Measurements from ENCODE around the gene CRHR1.

DNA sequence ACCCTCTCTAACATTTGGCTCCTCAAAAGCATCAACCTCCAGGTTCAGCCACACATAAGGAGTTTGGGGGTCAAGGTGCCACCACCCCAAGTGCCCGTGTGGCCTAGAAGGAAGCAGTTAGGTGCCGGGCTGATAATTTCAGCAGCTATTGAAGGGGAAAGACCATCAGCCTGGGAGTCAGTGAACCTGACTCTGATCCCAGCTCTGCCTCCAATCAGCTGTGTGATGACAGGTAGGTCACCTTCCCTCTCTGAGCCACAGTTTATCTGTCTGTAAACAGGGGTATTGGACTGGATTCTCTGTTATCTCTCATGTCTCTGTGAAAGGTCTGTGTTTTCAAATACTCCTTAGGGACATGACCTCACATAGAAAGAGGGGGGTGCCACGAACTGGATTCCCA lies 3.9 kb downstream of the CRHR1 start:
- no peak for TF ChIP-seq ATF7 (IDR thresholded peaks at IDR 0.05; ENCODE audit: low read depth)
- no peak for TF ChIP-seq PAX5 (IDR thresholded peaks at IDR 0.05; ENCODE audit: borderline replicate concordance, low read depth, low read length)
- TF ChIP-seq, protein P1, sequence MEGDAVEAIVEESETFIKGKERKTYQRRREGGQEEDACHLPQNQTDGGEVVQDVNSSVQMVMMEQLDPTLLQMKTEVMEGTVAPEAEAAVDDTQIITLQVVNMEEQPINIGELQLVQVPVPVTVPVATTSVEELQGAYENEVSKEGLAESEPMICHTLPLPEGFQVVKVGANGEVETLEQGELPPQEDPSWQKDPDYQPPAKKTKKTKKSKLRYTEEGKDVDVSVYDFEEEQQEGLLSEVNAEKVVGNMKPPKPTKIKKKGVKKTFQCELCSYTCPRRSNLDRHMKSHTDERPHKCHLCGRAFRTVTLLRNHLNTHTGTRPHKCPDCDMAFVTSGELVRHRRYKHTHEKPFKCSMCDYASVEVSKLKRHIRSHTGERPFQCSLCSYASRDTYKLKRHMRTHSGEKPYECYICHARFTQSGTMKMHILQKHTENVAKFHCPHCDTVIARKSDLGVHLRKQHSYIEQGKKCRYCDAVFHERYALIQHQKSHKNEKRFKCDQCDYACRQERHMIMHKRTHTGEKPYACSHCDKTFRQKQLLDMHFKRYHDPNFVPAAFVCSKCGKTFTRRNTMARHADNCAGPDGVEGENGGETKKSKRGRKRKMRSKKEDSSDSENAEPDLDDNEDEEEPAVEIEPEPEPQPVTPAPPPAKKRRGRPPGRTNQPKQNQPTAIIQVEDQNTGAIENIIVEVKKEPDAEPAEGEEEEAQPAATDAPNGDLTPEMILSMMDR (IDR thresholded peaks at IDR 0.05 in 2 of 3, conservative IDR thresholded peaks at IDR 0.05 in 1 of 3; ENCODE audit: control insufficient read depth in 2 of 3, extremely low read depth in 1 of 3, insufficient read depth in 1 of 3, low read depth in 3 of 3, low read length in 3 of 3): no peak
- no peak for TF ChIP-seq CEBPB (IDR thresholded peaks at IDR 0.05; ENCODE audit: borderline replicate concordance in 1 of 2, low read depth in 2 of 2, low read length in 2 of 2)
- TF ChIP-seq, protein P2, sequence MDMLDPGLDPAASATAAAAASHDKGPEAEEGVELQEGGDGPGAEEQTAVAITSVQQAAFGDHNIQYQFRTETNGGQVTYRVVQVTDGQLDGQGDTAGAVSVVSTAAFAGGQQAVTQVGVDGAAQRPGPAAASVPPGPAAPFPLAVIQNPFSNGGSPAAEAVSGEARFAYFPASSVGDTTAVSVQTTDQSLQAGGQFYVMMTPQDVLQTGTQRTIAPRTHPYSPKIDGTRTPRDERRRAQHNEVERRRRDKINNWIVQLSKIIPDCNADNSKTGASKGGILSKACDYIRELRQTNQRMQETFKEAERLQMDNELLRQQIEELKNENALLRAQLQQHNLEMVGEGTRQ (IDR thresholded peaks at IDR 0.05; ENCODE audit: borderline replicate concordance, low read depth, low read length): no peak
- no peak for TF ChIP-seq MYC (IDR thresholded peaks at IDR 0.05; ENCODE audit: insufficient read depth, insufficient read length, insufficient replicate concordance, low read length, severe bottlenecking)
- TF ChIP-seq POLR2A (IDR thresholded peaks at IDR 0.05; ENCODE audit: low read depth, low read length): no peak
- no peak for TF ChIP-seq KDM1A (IDR thresholded peaks at IDR 0.05; ENCODE audit: borderline replicate concordance)
- no peak for TF ChIP-seq MTA2 (IDR thresholded peaks at IDR 0.05; ENCODE audit: low read depth)
- no peak for TF ChIP-seq TCF3 (IDR thresholded peaks at IDR 0.05; ENCODE audit: borderline replicate concordance, insufficient read depth, low read depth, low read length)
- TF ChIP-seq, protein P3, sequence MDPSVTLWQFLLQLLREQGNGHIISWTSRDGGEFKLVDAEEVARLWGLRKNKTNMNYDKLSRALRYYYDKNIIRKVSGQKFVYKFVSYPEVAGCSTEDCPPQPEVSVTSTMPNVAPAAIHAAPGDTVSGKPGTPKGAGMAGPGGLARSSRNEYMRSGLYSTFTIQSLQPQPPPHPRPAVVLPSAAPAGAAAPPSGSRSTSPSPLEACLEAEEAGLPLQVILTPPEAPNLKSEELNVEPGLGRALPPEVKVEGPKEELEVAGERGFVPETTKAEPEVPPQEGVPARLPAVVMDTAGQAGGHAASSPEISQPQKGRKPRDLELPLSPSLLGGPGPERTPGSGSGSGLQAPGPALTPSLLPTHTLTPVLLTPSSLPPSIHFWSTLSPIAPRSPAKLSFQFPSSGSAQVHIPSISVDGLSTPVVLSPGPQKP (IDR thresholded peaks at IDR 0.05; ENCODE audit: low read depth, low read length): no peak
- no peak for TF ChIP-seq BCL11A (IDR thresholded peaks at IDR 0.05; ENCODE audit: low read depth, low read length)

Measured in GM12878 (cell line).